HG02840 (cell line): ENCODE results near the gene PCNT.
"Not testable (repeated sequence)": the region's sequence is repeated elsewhere in the genome, so short reads cannot be mapped to it uniquely, and the experiment has no call there.

Experiments used
- ATAC-seq: cut with Tn5 transposase; IDR thresholded peaks from one replicate; pipeline ENCODE4 v1.9.1; 2021; ENCODE audit warnings: mild to moderate bottlenecking, moderate library complexity, moderate number of reproducible peaks; ENCODE audit not compliant: unreplicated experiment, low FRiP score

The PCNT gene

GRCh38 chr21:46399686-46400085 lies 75.7 kb downstream of the PCNT start:
- no peak for ATAC-seq

- ATAC-seq, result no peak
These were observed 77.4 kb downstream of the PCNT start for GRCh38 chr21:46401186-46401910.

- no peak for ATAC-seq
These were observed 78.5 kb downstream of the PCNT start for GRCh38 chr21:46402421-46402820.

GRCh38 chr21:46403234-46403811 lies 79.4 kb downstream of the PCNT start:
- ATAC-seq, result not testable (repeated sequence)

GRCh38 chr21:46404306-46404705 lies 80.3 kb downstream of the PCNT start:
- no peak for ATAC-seq

GRCh38 chr21:46406001-46406400 lies 82.0 kb downstream of the PCNT start:
- no peak for ATAC-seq

GRCh38 chr21:46409641-46410406 lies 85.9 kb downstream of the PCNT start:
- no peak for ATAC-seq

GRCh38 chr21:46410516-46410915 lies 86.6 kb downstream of the PCNT start:
- ATAC-seq, result no peak

- no peak for ATAC-seq
These were observed 87.3 kb downstream of the PCNT start for GRCh38 chr21:46411236-46411635.

- no peak for ATAC-seq
These were observed 87.7 kb downstream of the PCNT start for GRCh38 chr21:46411691-46412090.

GRCh38 chr21:46412521-46413364 lies 88.8 kb downstream of the PCNT start:
- ATAC-seq, result no peak

- ATAC-seq, result no peak
These were observed 89.4 kb downstream of the PCNT start for GRCh38 chr21:46413365-46413696.

GRCh38 chr21:46414965-46415275 lies 91.0 kb downstream of the PCNT start:
- no peak for ATAC-seq

- no peak for ATAC-seq
These were observed 92.6 kb downstream of the PCNT start for GRCh38 chr21:46416551-46416950.

GRCh38 chr21:46418265-46418946 lies 94.5 kb downstream of the PCNT start:
- no peak for ATAC-seq

- ATAC-seq, result no peak
These were observed 96.6 kb downstream of the PCNT start for GRCh38 chr21:46420241-46421190.

- no peak for ATAC-seq
These were observed 97.3 kb downstream of the PCNT start for GRCh38 chr21:46421191-46421750.

- no peak for ATAC-seq
These were observed 98.0 kb downstream of the PCNT start for GRCh38 chr21:46421756-46422555.
